H9 (cell line): ENCODE measurements around the gene RNF213. TPM values are rescaled to one million over a fixed set of nuclear protein-coding genes. Genes with fewer than 3 reads are reported as not detected.
"Not testable (repeated sequence)": the region's sequence is repeated elsewhere in the genome, so short reads cannot be mapped to it uniquely, and the experiment has no call there.

Experiments used
- DNase-seq: peaks from one replicate; pipeline ENCODE4 v3.0.0-alpha.2; 2017
- H2AFZ ChIP-seq: one replicate; pipeline ENCODE4 v1.6.1; 2013; ENCODE audit warnings: mild to moderate bottlenecking, low read length, control low read depth, moderate library complexity
- H2AK5ac ChIP-seq: 2 replicates; pipeline ENCODE4 v1.6.1; 2013; ENCODE audit warnings: low read length, control low read depth, mixed read lengths; ENCODE audit not compliant: insufficient read length
- H2BK120ac ChIP-seq: one replicate; pipeline ENCODE4 v1.6.1; 2013; ENCODE audit warnings: low read depth, mild to moderate bottlenecking, low read length, control low read depth, inconsistent platforms; ENCODE audit not compliant: poor library complexity, severe bottlenecking
- H2BK12ac ChIP-seq: 2 replicates; pipeline ENCODE4 v1.6.1; 2013; ENCODE audit warnings: low read length, control low read depth, mixed read lengths, low read depth; ENCODE audit not compliant: insufficient read length
- H2BK15ac ChIP-seq: 2 replicates; pipeline ENCODE4 v1.6.1; 2013; ENCODE audit warnings: low read depth, low read length, control low read depth
- H2BK20ac ChIP-seq: one replicate; pipeline ENCODE4 v1.6.1; 2013; ENCODE audit warnings: low read depth, mild to moderate bottlenecking, low read length, control low read depth, inconsistent platforms; ENCODE audit not compliant: poor library complexity, severe bottlenecking
- H2BK5ac ChIP-seq: 2 replicates; pipeline ENCODE4 v1.6.1; 2013; ENCODE audit warnings: low read length, control low read depth, mixed read lengths; ENCODE audit not compliant: insufficient read length
- H3K14ac ChIP-seq: 2 replicates; pipeline ENCODE4 v1.6.1; 2013; ENCODE audit warnings: low read length, control low read depth; ENCODE audit not compliant: insufficient read depth
- H3K18ac ChIP-seq: 2 replicates; pipeline ENCODE4 v1.6.1; 2013; ENCODE audit warnings: low read depth, mild to moderate bottlenecking, mixed read lengths, low read length, control low read depth; ENCODE audit not compliant: insufficient read length
- H3K23ac ChIP-seq: 2 replicates; pipeline ENCODE4 v1.6.1; 2013; ENCODE audit warnings: low read length, control low read depth, mixed read lengths, low read depth; ENCODE audit not compliant: insufficient read length
- H3K23me2 ChIP-seq: 2 replicates; pipeline ENCODE4 v1.6.1; 2013; ENCODE audit warnings: low read depth, mild to moderate bottlenecking, mixed read lengths, low read length, control low read depth; ENCODE audit not compliant: insufficient read length, poor library complexity, severe bottlenecking
- H3K27ac ChIP-seq: 2 replicates; pipeline ENCODE4 v1.5.1; 2013; ENCODE audit warnings: low read length, control low read depth, mixed read lengths, low read depth; ENCODE audit not compliant: insufficient read length
- H3K27me3 ChIP-seq: 2 replicates; pipeline ENCODE4 v1.6.1; 2013; ENCODE audit warnings: low read length, control low read depth, inconsistent platforms; ENCODE audit not compliant: insufficient read depth
- H3K4ac ChIP-seq: 2 replicates; pipeline ENCODE4 v1.6.1; 2013; ENCODE audit warnings: low read depth, mild to moderate bottlenecking, control low read depth, inconsistent platforms, low read length, moderate library complexity
- H3K4me1 ChIP-seq: 2 replicates; pipeline ENCODE4 v1.6.1; 2013; ENCODE audit warnings: low read length, control low read depth, inconsistent platforms; ENCODE audit not compliant: insufficient read depth
- H3K4me2 ChIP-seq: 2 replicates; pipeline ENCODE4 v1.6.1; 2013; ENCODE audit warnings: low read length, control low read depth, mixed read lengths; ENCODE audit not compliant: insufficient read length, insufficient read depth
- H3K56ac ChIP-seq: 2 replicates; pipeline ENCODE4 v1.6.1; 2013; ENCODE audit warnings: low read depth, mild to moderate bottlenecking, mixed read lengths, low read length, control low read depth; ENCODE audit not compliant: insufficient read length
- H3K79me1 ChIP-seq: 2 replicates; pipeline ENCODE4 v1.6.1; 2013; ENCODE audit warnings: low read depth, mild to moderate bottlenecking, moderate library complexity, low read length, control low read depth, inconsistent platforms; ENCODE audit not compliant: insufficient read depth, poor library complexity, severe bottlenecking
- H3K79me2 ChIP-seq: 2 replicates; pipeline ENCODE4 v1.6.1; 2013; ENCODE audit warnings: low read length, control low read depth, inconsistent platforms; ENCODE audit not compliant: insufficient read depth
- H3K9ac ChIP-seq: 2 replicates; pipeline ENCODE4 v1.6.1; 2013; ENCODE audit warnings: low read length, control low read depth, mixed read lengths; ENCODE audit not compliant: insufficient read length; ENCODE audit errors: extremely low read depth
- H3K9me3 ChIP-seq: one replicate; pipeline ENCODE4 v1.6.1; 2013; ENCODE audit warnings: low read depth, low read length, inconsistent platforms; ENCODE audit not compliant: control insufficient read depth
- H3T11ph ChIP-seq: one replicate; pipeline ENCODE4 v1.6.1; 2013; ENCODE audit warnings: mild to moderate bottlenecking, low read length, control low read depth, inconsistent platforms
- H4K20me1 ChIP-seq: one replicate; pipeline ENCODE4 v1.6.1; 2013; ENCODE audit not compliant: control insufficient read depth, insufficient read length, insufficient read depth
- H4K5ac ChIP-seq: 2 replicates; pipeline ENCODE4 v1.6.1; 2013; ENCODE audit warnings: low read depth, mild to moderate bottlenecking, mixed read lengths, low read length, control low read depth; ENCODE audit not compliant: insufficient read length
- H4K8ac ChIP-seq: replicated peaks from 2 replicates; pipeline ENCODE4 v1.6.1; 2013; ENCODE audit warnings: low read length, control low read depth, mixed read lengths, low read depth; ENCODE audit not compliant: insufficient read length
- H4K91ac ChIP-seq: 2 replicates; pipeline ENCODE4 v1.6.1; 2013; ENCODE audit warnings: low read depth, mild to moderate bottlenecking, moderate library complexity, mixed read lengths, low read length, control low read depth; ENCODE audit not compliant: insufficient read length
- H3K27ac Mint-ChIP-seq, 3 experiments: 2 replicates in 2 of 3; 3 replicates in 1 of 3; pipeline ENCODE4 v1.8.0; 2020 to 2021; ENCODE audit warnings: mixed read lengths in 3 of 3, mild to moderate bottlenecking in 1 of 3, moderate library complexity in 1 of 3
- H3K27me3 Mint-ChIP-seq: 2 replicates; pipeline ENCODE4 v1.8.0; 2021; ENCODE audit warnings: low read depth, mild to moderate bottlenecking, moderate library complexity, mixed read lengths
- H3K36me3 Mint-ChIP-seq, 3 experiments: 2 replicates in 2 of 3; 3 replicates in 1 of 3; pipeline ENCODE4 v1.8.0; 2020 to 2021; ENCODE audit warnings: low read depth in 3 of 3, mixed read lengths in 3 of 3; ENCODE audit not compliant: insufficient read depth in 1 of 3
- H3K4me1 Mint-ChIP-seq, 2 experiments: 2 replicates each; pipeline ENCODE4 v1.8.0; 2020; ENCODE audit warnings: mixed read lengths in 2 of 2
- H3K4me3 Mint-ChIP-seq, 2 experiments: 2 replicates in 1 of 2; 3 replicates in 1 of 2; pipeline ENCODE4 v1.8.0; 2020 to 2021; ENCODE audit warnings: mild to moderate bottlenecking in 2 of 2, mixed read lengths in 2 of 2, moderate library complexity in 1 of 2
- H3K9me3 Mint-ChIP-seq, 2 experiments: 2 replicates in 1 of 2; 3 replicates in 1 of 2; pipeline ENCODE4 v1.8.0; 2020; ENCODE audit warnings: mild to moderate bottlenecking in 2 of 2, mixed read lengths in 2 of 2, moderate library complexity in 1 of 2
- WGBS: extraction: QIAGEN DNeasy Blood & Tissue Kit; methylation state at CpG from one replicate; pipeline ENCODE4 v1.1.7; 2013; ENCODE audit warnings: missing lambda C conversion rate, low lambda C conversion rate, mixed read lengths; ENCODE audit not compliant: insufficient read length; ENCODE audit errors: extremely low coverage; 5-methylcytosine and 5-hydroxymethylcytosine counted together
- total RNA-seq: library from RNA; stranded (reverse); gene quantifications from 2 replicates; pipeline ENCODE4 v1.2.1, GENCODE V29; 2021
- TF ChIP-seq, protein P1 (sequence below): fragments of 200-600 bp; sonication (generic); conservative IDR thresholded peaks from 3 replicates; pipeline ENCODE4 v1.8.0; 2021; ENCODE audit warnings: antibody characterized with exemption, mild to moderate bottlenecking

The RNF213 gene
- total RNA-seq, 1 experiment from 2014 or later: 34.3 TPM

DNA sequence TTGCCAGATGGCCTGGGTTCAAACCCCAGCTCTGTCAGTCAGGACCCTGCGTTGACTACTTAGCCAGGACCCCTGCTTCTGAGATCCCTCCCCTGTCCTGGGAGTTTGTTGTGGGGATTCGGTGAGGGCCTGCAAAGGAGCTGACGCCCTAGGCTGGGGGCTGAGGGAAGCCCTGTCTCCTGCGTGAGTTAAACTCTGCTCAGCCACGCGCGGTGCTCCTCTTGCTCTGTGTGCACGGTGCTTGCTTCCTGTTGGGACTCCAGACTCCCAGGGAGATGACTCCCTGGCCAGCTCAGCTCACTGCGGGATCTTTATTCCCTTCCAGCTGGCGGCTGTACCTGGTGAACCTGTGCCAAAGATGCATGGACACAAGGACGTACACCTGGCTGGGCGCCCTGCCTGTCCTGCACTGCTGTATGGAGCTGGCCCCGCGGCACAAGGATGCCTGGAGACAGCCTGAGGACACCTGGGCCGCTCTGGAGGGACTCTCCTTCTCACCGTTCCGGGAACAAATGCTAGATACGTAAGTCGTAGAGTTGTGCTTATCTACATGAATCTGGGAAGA lies 37.4 kb downstream of the RNF213 start:
- Histone ChIP-seq H3K4ac (no peak overlapping the region), H2BK12ac (no peak overlapping the region), H2BK5ac (no peak overlapping the region), H3K4me2 (no peak overlapping the region), H3K9me3 (peaks cover 2% of the 10 kb centered on the region), H3K4me1 (no peaks in the 10 kb centered on the region), H2BK15ac (no peak overlapping the region), H3K14ac (no peak overlapping the region), H3K27ac (no peak overlapping the region), H2BK20ac (no peak overlapping the region), H4K20me1 (no peaks in the 10 kb centered on the region), H3K9ac (no peak overlapping the region), H3K79me1 (no peaks in the 10 kb centered on the region), H3T11ph (no peak overlapping the region), H3K23me2 (no peaks in the 10 kb centered on the region), H3K18ac (no peak overlapping the region), H2BK120ac (no peak overlapping the region), H4K91ac (no peak overlapping the region), H2AK5ac (no peak overlapping the region), H2AFZ (no peak overlapping the region), H3K79me2 (no peaks in the 10 kb centered on the region), H4K5ac (no peak overlapping the region), H3K27me3 (no peaks in the 10 kb centered on the region), H3K23ac (no peak overlapping the region), H4K8ac (no peak overlapping the region), H3K56ac (no peak overlapping the region)
- WGBS: no CpG with 5 or more reads among the region's 19 CpGs
- 0 out of 7 replicates have a peak overlapping the region, but pooled peaks of 1 of the 3 experiments have one; percentile 55 for H3K27ac Mint-ChIP-seq
- no peaks in the 10 kb centered on the region for H3K4me1 Mint-ChIP-seq
- H3K36me3 Mint-ChIP-seq: peaks cover 50 to 82% (median 75%) of the 10 kb centered on the region in 3 experiments
- H3K4me3 Mint-ChIP-seq: no peak overlapping the region
- TF ChIP-seq, protein P1, sequence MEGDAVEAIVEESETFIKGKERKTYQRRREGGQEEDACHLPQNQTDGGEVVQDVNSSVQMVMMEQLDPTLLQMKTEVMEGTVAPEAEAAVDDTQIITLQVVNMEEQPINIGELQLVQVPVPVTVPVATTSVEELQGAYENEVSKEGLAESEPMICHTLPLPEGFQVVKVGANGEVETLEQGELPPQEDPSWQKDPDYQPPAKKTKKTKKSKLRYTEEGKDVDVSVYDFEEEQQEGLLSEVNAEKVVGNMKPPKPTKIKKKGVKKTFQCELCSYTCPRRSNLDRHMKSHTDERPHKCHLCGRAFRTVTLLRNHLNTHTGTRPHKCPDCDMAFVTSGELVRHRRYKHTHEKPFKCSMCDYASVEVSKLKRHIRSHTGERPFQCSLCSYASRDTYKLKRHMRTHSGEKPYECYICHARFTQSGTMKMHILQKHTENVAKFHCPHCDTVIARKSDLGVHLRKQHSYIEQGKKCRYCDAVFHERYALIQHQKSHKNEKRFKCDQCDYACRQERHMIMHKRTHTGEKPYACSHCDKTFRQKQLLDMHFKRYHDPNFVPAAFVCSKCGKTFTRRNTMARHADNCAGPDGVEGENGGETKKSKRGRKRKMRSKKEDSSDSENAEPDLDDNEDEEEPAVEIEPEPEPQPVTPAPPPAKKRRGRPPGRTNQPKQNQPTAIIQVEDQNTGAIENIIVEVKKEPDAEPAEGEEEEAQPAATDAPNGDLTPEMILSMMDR: no peak
- peaks cover 11% of the 10 kb centered on the region in 2 experiments; a peak in 4 of 5 replicates for H3K9me3 Mint-ChIP-seq
- DNase-seq: no peak
- no peaks in the 10 kb centered on the region for H3K27me3 Mint-ChIP-seq

DNA sequence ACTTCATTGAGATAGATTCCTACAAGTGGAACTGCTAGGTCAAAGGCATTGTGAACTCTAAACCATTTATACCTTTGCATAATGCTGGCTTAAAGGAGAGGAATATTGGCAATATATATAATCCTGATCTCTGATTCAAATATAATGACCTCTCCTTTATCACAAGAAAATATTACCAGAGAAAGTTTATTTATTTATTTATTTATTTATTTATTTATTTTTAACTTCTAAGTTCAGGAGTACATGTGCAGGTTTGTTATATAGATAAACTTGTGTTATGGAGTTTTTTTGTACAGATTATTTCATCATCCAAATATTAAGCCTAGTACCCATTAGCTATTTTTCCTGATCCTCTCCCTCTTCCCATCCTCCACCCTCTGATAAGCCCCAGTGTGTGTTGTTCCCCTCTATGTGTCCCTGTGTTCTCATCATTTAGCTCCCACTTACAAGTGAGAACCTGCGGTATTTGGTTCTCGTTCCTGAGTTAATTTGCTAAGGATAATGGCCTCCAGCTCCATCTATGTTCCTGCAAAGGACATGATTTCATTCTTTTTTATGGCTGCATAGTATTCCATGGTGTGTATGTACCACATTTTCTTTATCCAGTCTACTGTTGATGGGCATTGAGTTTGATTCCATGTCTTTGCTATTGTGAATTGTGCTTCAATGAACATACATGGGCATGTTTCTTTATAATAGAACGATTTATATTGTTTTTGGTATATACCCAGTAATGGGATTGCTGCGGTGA lies 38.9 kb downstream of the RNF213 start:
- H3K27me3 Mint-ChIP-seq, H4K20me1 ChIP-seq, H4K91ac ChIP-seq, H3K56ac ChIP-seq, H3K4me1 ChIP-seq, H2BK12ac ChIP-seq, H3K4me3 Mint-ChIP-seq, H3K9me3 ChIP-seq, H3K27ac ChIP-seq, H3K4ac ChIP-seq, H2BK120ac ChIP-seq, H2BK15ac ChIP-seq, H3K23me2 ChIP-seq, H3K23ac ChIP-seq, H2AK5ac ChIP-seq, H3K9ac ChIP-seq, H2AFZ ChIP-seq, H3K79me1 ChIP-seq, H3T11ph ChIP-seq, H3K79me2 ChIP-seq, H2BK20ac ChIP-seq, H3K18ac ChIP-seq, H4K8ac ChIP-seq, H2BK5ac ChIP-seq, H4K5ac ChIP-seq, H3K4me1 Mint-ChIP-seq, DNase-seq, H3K14ac ChIP-seq, H3K4me2 ChIP-seq, H3K27ac Mint-ChIP-seq, H3K27me3 ChIP-seq: not testable (repeated sequence)
- WGBS: no CpG with 5 or more reads among the region's 4 CpGs
- H3K9me3 Mint-ChIP-seq: peaks cover 20 to 24% of the 10 kb centered on the region in 2 experiments
- peaks cover 60 to 88% (median 82%) of the 10 kb centered on the region in 3 experiments for H3K36me3 Mint-ChIP-seq
